ENCODE data around the gene CEBPA. TPM values are rescaled to one million over a fixed set of nuclear protein-coding genes. Genes with fewer than 3 reads are reported as not detected.
A peak's percentile ranks its signal among the peaks of the same experiment; 100 is the strongest.

The CEBPA gene
- total RNA-seq, 1 experiment from 2014 or later = 3.2 TPM

GRCh38 chr19:33296488-33296971 is 5.8 kb downstream of the CEBPA start:
- H2AK5ac ChIP-seq (ENCODE audit: insufficient read length, low read length) = no peak overlapping the region
- no peak overlapping the region for H3K27ac ChIP-seq (ENCODE audit: insufficient read length, low read depth, low read length)
- H4K20me1 ChIP-seq (ENCODE audit: control insufficient read depth, insufficient read depth, insufficient read length) = no peaks in the 10 kb centered on the region
- H4K5ac ChIP-seq (ENCODE audit: insufficient read length, low read depth, low read length) = no peak overlapping the region
- Mint-ChIP-seq H3K27me3 (ENCODE audit: low read depth) (peaks cover 26% of the 10 kb centered on the region), H3K9me3 (no peaks in the 10 kb centered on the region), H3K27ac (no peak overlapping the region), H3K4me3 (no peak overlapping the region), H3K36me3 (ENCODE audit: insufficient read depth in 1 of 3, low read depth in 3 of 3) (no peaks in the 10 kb centered on the region), H3K4me1 (peaks cover 0 to 21% of the 10 kb centered on the region in 2 experiments; a peak in 3 of 4 replicates)
- H3K79me2 ChIP-seq (ENCODE audit: insufficient read depth, low read length) = no peaks in the 10 kb centered on the region
- no peak overlapping the region for H3K9ac ChIP-seq (ENCODE audit: extremely low read depth, insufficient read length, low read length)
- no peak overlapping the region for H3T11ph ChIP-seq (ENCODE audit: low read length)
- H2BK15ac ChIP-seq (ENCODE audit: low read depth, low read length) = no peak overlapping the region
- no peak overlapping the region for H3K4me2 ChIP-seq (ENCODE audit: insufficient read depth, insufficient read length, low read length)
- H2BK20ac ChIP-seq (ENCODE audit: low read depth, low read length, poor library complexity, severe bottlenecking) = no peak overlapping the region
- H2BK5ac ChIP-seq (ENCODE audit: insufficient read length, low read length) = no peak overlapping the region
- no peak overlapping the region for H3K14ac ChIP-seq (ENCODE audit: insufficient read depth, low read length)
- no peak for TF ChIP-seq CTCF (conservative IDR thresholded peaks at IDR 0.05)
- no peak overlapping the region for H2AFZ ChIP-seq (ENCODE audit: low read length)
- H2BK12ac ChIP-seq (ENCODE audit: insufficient read length, low read depth, low read length) = no peak overlapping the region
- no peak overlapping the region for H3K4ac ChIP-seq (ENCODE audit: low read depth, low read length)
- H3K18ac ChIP-seq (ENCODE audit: insufficient read length, low read depth, low read length) = no peak overlapping the region
- no peaks in the 10 kb centered on the region for H3K23me2 ChIP-seq (ENCODE audit: insufficient read length, low read depth, low read length, poor library complexity, severe bottlenecking)
- no CpG with 5 or more reads among the region's 14 CpGs for WGBS (ENCODE audit: extremely low coverage, insufficient read length, low lambda C conversion rate)
- H3K4me1 ChIP-seq (ENCODE audit: insufficient read depth, low read length) = no peaks in the 10 kb centered on the region
- no peaks in the 10 kb centered on the region for H3K9me3 ChIP-seq (ENCODE audit: control insufficient read depth, low read depth, low read length)
- no peak overlapping the region for H4K8ac ChIP-seq (replicated peaks; ENCODE audit: insufficient read length, low read depth, low read length)
- H2BK120ac ChIP-seq (ENCODE audit: low read depth, low read length, poor library complexity, severe bottlenecking) = no peak overlapping the region
- no peak overlapping the region for H4K91ac ChIP-seq (ENCODE audit: insufficient read length, low read depth, low read length)
- H3K79me1 ChIP-seq (ENCODE audit: insufficient read depth, low read depth, low read length, poor library complexity, severe bottlenecking) = no peaks in the 10 kb centered on the region
- peaks cover 15% of the 10 kb centered on the region; the same call in 1 of the 2 replicates for H3K27me3 ChIP-seq (ENCODE audit: insufficient read depth, low read length)
- no peak overlapping the region for H3K23ac ChIP-seq (ENCODE audit: insufficient read length, low read depth, low read length)
- H3K56ac ChIP-seq (ENCODE audit: insufficient read length, low read depth, low read length) = no peak overlapping the region
- peak; percentile 12 for DNase-seq

Measured in H9 (cell line).